H1 (cell line): ENCODE data around the gene SYDE2. TPM values are rescaled to one million over a fixed set of nuclear protein-coding genes. Genes with fewer than 3 reads are reported as not detected.

Source experiments
- CHD7 ChIP-seq: fragments of 300-600 bp; sonication (generic); IDR thresholded peaks from 2 replicates; pipeline ENCODE4 v1.7.1; 2012; ENCODE audit warnings: low read length, moderate library complexity, mild to moderate bottlenecking, inconsistent platforms; ENCODE audit not compliant: insufficient replicate concordance
- polyA plus RNA-seq, 7 experiments: library from polyadenylated mRNA; depleted of rRNA in 3 of 7; stranded (reverse) in 5 of 7; unstranded in 2 of 7; fragments of >200 nt in 5 of 7; fragments of 200-250 nt in 2 of 7; gene quantifications; 1 replicate in 5 of 7; 2 replicates in 1 of 7; 4 replicates in 1 of 7; pipeline versions ENCODE4 v1.2.1 to v1.2.3, GENCODE V29; 2011 to 2013; ENCODE audit warnings: missing spikeins in 2 of 7, mixed read lengths in 2 of 7
- total RNA-seq: library from RNA; stranded (reverse); fragmentation: NEBNext Ultra II Directional; extraction: Animal tissue kit (Norgen Biotek cat#: 25700); gene quantifications from 2 replicates; pipeline ENCODE4 v1.2.1, GENCODE V29; 2021
- TF ChIP-seq, protein P1 (sequence below): IDR thresholded peaks from 2 replicates; pipeline ENCODE4 v1.6.1; 2012; ENCODE audit warnings: inconsistent platforms

SYDE2 gene
- total and polyA plus RNA-seq, 2 of the 8 experiments (the other 6 are each of a cell fraction or from before 2014, with no cell fraction given), result 1.6 to 14.6 TPM

- no peak for TF ChIP-seq CHD7
- TF ChIP-seq, protein P1, sequence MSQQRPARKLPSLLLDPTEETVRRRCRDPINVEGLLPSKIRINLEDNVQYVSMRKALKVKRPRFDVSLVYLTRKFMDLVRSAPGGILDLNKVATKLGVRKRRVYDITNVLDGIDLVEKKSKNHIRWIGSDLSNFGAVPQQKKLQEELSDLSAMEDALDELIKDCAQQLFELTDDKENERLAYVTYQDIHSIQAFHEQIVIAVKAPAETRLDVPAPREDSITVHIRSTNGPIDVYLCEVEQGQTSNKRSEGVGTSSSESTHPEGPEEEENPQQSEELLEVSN, result no peak
Measured at GRCh38 chr1:85153149-85153891, 47.5 kb downstream of the SYDE2 start (continued).
